Endothelial cell of umbilical vein (primary cell): Measurements from ENCODE around the gene KRTAP6-2. TPM values are rescaled to one million over a fixed set of nuclear protein-coding genes. Genes with fewer than 3 reads are reported as not detected.

Source experiments
- BruUV-seq: library from RNA; stranded (reverse); fragments of 400-500 nt; replicated peaks from 2 replicates; lab custom pipeline; 2021; lab: Mats Ljungman, UMichigan
- CTCF ChIA-PET: fragments of 300-600, 350-600 bp; sonication (Branson Sonifier 250); formaldehyde crosslinking; loops from one replicate; lab custom pipeline; 2021; ENCODE audit warnings: antibody characterized with exemption, inconsistent platforms; lab: Charles Lee
- POLR2A ChIA-PET: fragments of 300-600, 350-600 bp; sonication (Branson Sonifier 250); formaldehyde crosslinking; loops from one replicate; lab custom pipeline; 2021; ENCODE audit warnings: antibody characterized with exemption, inconsistent platforms; lab: Charles Lee
- DNase-seq: peaks from one replicate; pipeline ENCODE4 v3.0.0-alpha.2; 2011; ENCODE audit warnings: low read depth, low spot score
- FAIRE-seq: peaks from 2 replicates; lab custom pipeline; 2011; peaks lifted over from hg19 to GRCh38; lab: Jason Lieb, UNC
- H2AFZ ChIP-seq: 2 replicates; pipeline ENCODE4 v1.6.0; 2012; ENCODE audit warnings: low read depth, low read length, control low read depth, inconsistent platforms
- H3K27ac ChIP-seq: 2 replicates; pipeline ENCODE4 v1.5.1; 2011; ENCODE audit warnings: low read depth, mild to moderate bottlenecking, control low read depth, low read length, moderate library complexity; ENCODE audit not compliant: insufficient read depth
- H3K27me3 ChIP-seq, 2 experiments: 2 replicates each; pipeline versions ENCODE4 v1.6.0 to v1.6.1; 2011; ENCODE audit warnings: low read length in 2 of 2, mixed read lengths in 1 of 2; ENCODE audit not compliant: control insufficient read depth in 2 of 2, insufficient read depth in 2 of 2
- H3K36me3 ChIP-seq, 2 experiments: 2 replicates in 1 of 2; 3 replicates in 1 of 2; pipeline ENCODE4 v1.5.1; 2011; ENCODE audit warnings: low read length in 2 of 2, mild to moderate bottlenecking in 1 of 2, moderate library complexity in 1 of 2; ENCODE audit not compliant: control insufficient read depth in 2 of 2, insufficient read depth in 2 of 2; ENCODE audit errors: extremely low read depth in 1 of 2
- H3K4me1 ChIP-seq: 3 replicates; pipeline ENCODE4 v1.5.1; 2011; ENCODE audit warnings: mild to moderate bottlenecking, low read length; ENCODE audit not compliant: control insufficient read depth, insufficient read depth; ENCODE audit errors: extremely low read depth
- H3K4me2 ChIP-seq: 2 replicates; pipeline ENCODE4 v1.6.1; 2011; ENCODE audit warnings: low read length, control low read depth, mixed read lengths; ENCODE audit not compliant: insufficient read depth
- H3K4me3 ChIP-seq, 3 experiments: fragments of 200-600 bp in 1 of 3; sonication (generic), shearing (Covaris generic) in 1 of 3; replicated peaks in 1 of 3; 2 replicates each; pipeline ENCODE4 v1.5.1; 2011 to 2016; ENCODE audit warnings: control low read depth in 3 of 3, low read length in 3 of 3, mild to moderate bottlenecking in 2 of 3, inconsistent platforms in 1 of 3, low read depth in 1 of 3, moderate library complexity in 1 of 3; ENCODE audit not compliant: insufficient read depth in 1 of 3
- H3K79me2 ChIP-seq: 2 replicates; pipeline ENCODE4 v1.6.0; 2012; ENCODE audit warnings: low read length, inconsistent platforms; ENCODE audit not compliant: control insufficient read depth, insufficient read depth
- H3K9ac ChIP-seq: replicated peaks from 2 replicates; pipeline ENCODE3; 2011; ENCODE audit warnings: low read length, control low read depth; ENCODE audit not compliant: insufficient read depth; ENCODE audit errors: extremely low read depth
- H3K9me1 ChIP-seq: replicated peaks from 3 replicates; pipeline ENCODE4 v1.6.0; 2011; ENCODE audit warnings: mild to moderate bottlenecking, low read length; ENCODE audit not compliant: control insufficient read depth, insufficient read depth; ENCODE audit errors: extremely low read depth
- H3K9me3 ChIP-seq: replicated peaks from 2 replicates; pipeline ENCODE4 v1.5.1; 2012; ENCODE audit warnings: low read length, inconsistent platforms; ENCODE audit not compliant: control insufficient read depth, insufficient read depth
- H4K20me1 ChIP-seq: replicated peaks from 2 replicates; pipeline ENCODE3; 2011; ENCODE audit warnings: mild to moderate bottlenecking, low read length; ENCODE audit not compliant: control insufficient read depth, insufficient read depth; ENCODE audit errors: extremely low read depth
- CTCF ChIP-seq, 2 donors: IDR thresholded peaks; 1 replicate in 1 of 2; 2 replicates in 1 of 2; pipeline ENCODE4 v1.5.1; 2011; ENCODE audit warnings: low read length in 2 of 2, mild to moderate bottlenecking in 2 of 2, moderate library complexity in 2 of 2, control low read depth in 1 of 2, inconsistent platforms in 1 of 2, low read depth in 1 of 2; ENCODE audit not compliant: insufficient read depth in 1 of 2; ENCODE audit errors: extremely low read depth in 1 of 2
- EZH2 ChIP-seq: IDR thresholded peaks from 2 replicates; pipeline ENCODE4 v1.6.1; 2012; ENCODE audit warnings: borderline replicate concordance, low read depth, mild to moderate bottlenecking, moderate library complexity, low read length, inconsistent platforms; ENCODE audit not compliant: severe bottlenecking
- FOS ChIP-seq: IDR thresholded peaks from 2 replicates; pipeline ENCODE4 v1.6.1; 2011; ENCODE audit warnings: mild to moderate bottlenecking, low read length, moderate library complexity, borderline replicate concordance; ENCODE audit not compliant: insufficient read depth
- GATA2 ChIP-seq: IDR thresholded peaks from 2 replicates; pipeline ENCODE4 v1.7.0; 2011; ENCODE audit warnings: low read depth, mild to moderate bottlenecking, moderate library complexity, mixed read lengths, low read length; ENCODE audit not compliant: insufficient read length, insufficient read depth
- JUN ChIP-seq: IDR thresholded peaks from 2 replicates; pipeline ENCODE4 v1.6.1; 2011; ENCODE audit warnings: borderline replicate concordance, low read depth; ENCODE audit not compliant: insufficient read length, insufficient read depth
- MYC ChIP-seq: IDR thresholded peaks from one replicate; pipeline ENCODE4 v1.6.1; 2011; ENCODE audit warnings: mild to moderate bottlenecking, low read depth, low read length
- POLR2A ChIP-seq: IDR thresholded peaks from 2 replicates; pipeline ENCODE4 v1.6.1; 2012; ENCODE audit warnings: low read depth, mild to moderate bottlenecking, control low read depth, low read length
- POLR2AphosphoS5 ChIP-seq: IDR thresholded peaks from 2 replicates; pipeline ENCODE4 v1.6.1; 2012; ENCODE audit warnings: low read depth, mild to moderate bottlenecking, control low read depth, low read length, moderate library complexity; ENCODE audit not compliant: insufficient read depth
- dilution Hi-C: fragments of 300-500 bp; cut with MboI; formaldehyde crosslinking; loops from one replicate; pipeline ENCODE4 v1.15.0; 2019; ENCODE audit warnings: low sequenced_read_pairs; ENCODE audit not compliant: extremely low pct_ligation_motif_present
- intact Hi-C: fragments of 100-400 bp; cut with micrococcal nuclease; formaldehyde crosslinking; loops from one replicate; pipeline ENCODE4 v1.10.0; 2022
- polyA plus RNA-seq, 4 experiments: library from polyadenylated mRNA; depleted of rRNA in 3 of 4; stranded (reverse) in 3 of 4; unstranded in 1 of 4; fragments of >200 nt; gene quantifications; 2 replicates each; pipeline versions ENCODE4 v1.2.1 to v1.2.3, GENCODE V29; 2011 to 2012; ENCODE audit warnings: missing spikeins in 1 of 4
- total RNA-seq: library from RNA; stranded (reverse); gene quantifications from 2 replicates; pipeline ENCODE4 v1.2.3, GENCODE V29; 2021
- TF ChIP-seq, protein P1 (sequence below): IDR thresholded peaks from 2 replicates; pipeline ENCODE4 v1.6.1; 2011; ENCODE audit not compliant: insufficient read depth, insufficient read length

KRTAP6-2 gene
- total and polyA plus RNA-seq, 2 donors (not counting 3 experiments of a cell fraction or from before 2014, with no cell fraction given): not detected

GRCh38 chr21:30605968-30606367, 7.3 kb upstream of the KRTAP6-2 start:
- TF ChIP-seq POLR2A (no peak), GATA2 (no peak), EZH2 (no peak), POLR2AphosphoS5 (no peak), FOS (no peak), JUN (no peak), CTCF (IDR thresholded peaks at IDR 0.05; ENCODE audit: extremely low read depth in 1 of 2, insufficient read depth in 1 of 2, low read depth in 1 of 2, low read length in 2 of 2) (no peak), MYC (no peak)
- TF ChIP-seq, protein P1, sequence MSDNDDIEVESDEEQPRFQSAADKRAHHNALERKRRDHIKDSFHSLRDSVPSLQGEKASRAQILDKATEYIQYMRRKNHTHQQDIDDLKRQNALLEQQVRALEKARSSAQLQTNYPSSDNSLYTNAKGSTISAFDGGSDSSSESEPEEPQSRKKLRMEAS: no peak
- DNase-seq (no peak), FAIRE-seq (no peak)
- BruUV-seq: no TSS peak
- POLR2A ChIA-PET: no interaction called here
- CTCF ChIA-PET: no interaction called here
- H4K20me1 ChIP-seq: no peaks in the 10 kb centered on the region
- no peak overlapping the region for H2AFZ ChIP-seq
- no peak overlapping the region for H3K4me3 ChIP-seq
- H3K4me1 ChIP-seq: no peaks in the 10 kb centered on the region
- intact Hi-C loops: no loop called here
- no peaks in the 10 kb centered on the region for H3K9me1 ChIP-seq
- H3K4me2 ChIP-seq: no peak overlapping the region
- no peaks in the 10 kb centered on the region for H3K79me2 ChIP-seq
- H3K27me3 ChIP-seq: no peaks in the 10 kb centered on the region
- H3K9ac ChIP-seq: no peak overlapping the region
- no peak overlapping the region for H3K27ac ChIP-seq
- H3K36me3 ChIP-seq: no peaks in the 10 kb centered on the region
- peaks cover 2% of the 10 kb centered on the region for H3K9me3 ChIP-seq
- dilution Hi-C loops: no loop called here
